ENCODE results near the gene SLC39A11. TPM values are rescaled to one million over a fixed set of nuclear protein-coding genes. Genes with fewer than 3 reads are reported as not detected.

The SLC39A11 gene
- total and polyA plus RNA-seq, 4 donors = 18.9 to 44.9 (median 28.2) TPM

DNA sequence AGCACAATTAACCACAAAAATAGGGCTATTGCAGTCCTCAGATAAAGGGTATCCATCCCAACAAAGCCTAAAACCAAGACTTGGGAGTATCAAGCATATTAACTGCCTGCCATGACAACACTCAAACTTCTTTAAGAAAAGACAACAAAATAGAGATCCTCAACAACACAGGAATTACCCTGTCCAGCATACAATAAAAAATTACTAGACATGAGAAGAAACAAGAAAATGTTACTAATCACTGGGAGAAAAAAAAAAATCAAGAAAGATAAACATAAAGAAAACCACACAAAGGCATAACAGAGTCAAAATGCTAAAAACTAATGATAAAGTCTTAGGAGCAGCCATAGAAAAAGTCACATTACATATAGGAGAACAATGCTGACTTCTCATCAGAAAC, 73.9 kb downstream of the SLC39A11 start:
- Histone ChIP-seq H3K9me3 (ENCODE audit: control insufficient read depth in 4 of 4, low read length in 3 of 4) (peaks cover 0 to 1% (median 0%) of the 10 kb centered on the region in 4 donors), H3K4me1 (ENCODE audit: control insufficient read depth in 4 of 4, insufficient read depth in 4 of 4, low read length in 3 of 4) (no peaks in the 10 kb centered on the region), H3K9ac (ENCODE audit: low read depth in 1 of 2, low read length in 2 of 2) (no peak overlapping the region), H3K27me3 (ENCODE audit: control insufficient read depth in 4 of 4, insufficient read depth in 4 of 4, low read length in 3 of 4) (no peaks in the 10 kb centered on the region), H3K36me3 (ENCODE audit: control insufficient read depth in 4 of 4, insufficient read depth in 3 of 4, low read depth in 1 of 4, low read length in 3 of 4) (peaks cover 0 to 1% (median 0%) of the 10 kb centered on the region in 4 donors), H3K27ac (ENCODE audit: low read depth in 1 of 2, low read length in 2 of 2) (no peak overlapping the region), H3K4me3 (ENCODE audit: low read depth in 1 of 3, low read length in 3 of 3) (no peak overlapping the region)
- no peak for DNase-seq (ENCODE audit: low spot score)
- TF ChIP-seq, protein P1, sequence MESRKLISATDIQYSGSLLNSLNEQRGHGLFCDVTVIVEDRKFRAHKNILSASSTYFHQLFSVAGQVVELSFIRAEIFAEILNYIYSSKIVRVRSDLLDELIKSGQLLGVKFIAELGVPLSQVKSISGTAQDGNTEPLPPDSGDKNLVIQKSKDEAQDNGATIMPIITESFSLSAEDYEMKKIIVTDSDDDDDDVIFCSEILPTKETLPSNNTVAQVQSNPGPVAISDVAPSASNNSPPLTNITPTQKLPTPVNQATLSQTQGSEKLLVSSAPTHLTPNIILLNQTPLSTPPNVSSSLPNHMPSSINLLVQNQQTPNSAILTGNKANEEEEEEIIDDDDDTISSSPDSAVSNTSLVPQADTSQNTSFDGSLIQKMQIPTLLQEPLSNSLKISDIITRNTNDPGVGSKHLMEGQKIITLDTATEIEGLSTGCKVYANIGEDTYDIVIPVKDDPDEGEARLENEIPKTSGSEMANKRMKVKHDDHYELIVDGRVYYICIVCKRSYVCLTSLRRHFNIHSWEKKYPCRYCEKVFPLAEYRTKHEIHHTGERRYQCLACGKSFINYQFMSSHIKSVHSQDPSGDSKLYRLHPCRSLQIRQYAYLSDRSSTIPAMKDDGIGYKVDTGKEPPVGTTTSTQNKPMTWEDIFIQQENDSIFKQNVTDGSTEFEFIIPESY (IDR thresholded peaks at IDR 0.05) = no peak
- TF ChIP-seq HNF4A (conservative IDR thresholded peaks at IDR 0.05) (no peak), GABPA (IDR thresholded peaks at IDR 0.05 in 1 of 2, conservative IDR thresholded peaks at IDR 0.05 in 1 of 2) (no peak), RXRA (IDR thresholded peaks at IDR 0.05) (no peak), FOXA1 (IDR thresholded peaks at IDR 0.05) (no peak), YY1 (IDR thresholded peaks at IDR 0.05) (no peak), NR2F2 (IDR thresholded peaks at IDR 0.05) (no peak), RAD21 (IDR thresholded peaks at IDR 0.05) (no peak), EGR1 (IDR thresholded peaks at IDR 0.05; ENCODE audit: low read depth in 2 of 2) (no peak), SP1 (IDR thresholded peaks at IDR 0.05) (no peak), FOXA2 (IDR thresholded peaks at IDR 0.05) (no peak), HNF4G (IDR thresholded peaks at IDR 0.05) (no peak)
- TF ChIP-seq, protein P2, sequence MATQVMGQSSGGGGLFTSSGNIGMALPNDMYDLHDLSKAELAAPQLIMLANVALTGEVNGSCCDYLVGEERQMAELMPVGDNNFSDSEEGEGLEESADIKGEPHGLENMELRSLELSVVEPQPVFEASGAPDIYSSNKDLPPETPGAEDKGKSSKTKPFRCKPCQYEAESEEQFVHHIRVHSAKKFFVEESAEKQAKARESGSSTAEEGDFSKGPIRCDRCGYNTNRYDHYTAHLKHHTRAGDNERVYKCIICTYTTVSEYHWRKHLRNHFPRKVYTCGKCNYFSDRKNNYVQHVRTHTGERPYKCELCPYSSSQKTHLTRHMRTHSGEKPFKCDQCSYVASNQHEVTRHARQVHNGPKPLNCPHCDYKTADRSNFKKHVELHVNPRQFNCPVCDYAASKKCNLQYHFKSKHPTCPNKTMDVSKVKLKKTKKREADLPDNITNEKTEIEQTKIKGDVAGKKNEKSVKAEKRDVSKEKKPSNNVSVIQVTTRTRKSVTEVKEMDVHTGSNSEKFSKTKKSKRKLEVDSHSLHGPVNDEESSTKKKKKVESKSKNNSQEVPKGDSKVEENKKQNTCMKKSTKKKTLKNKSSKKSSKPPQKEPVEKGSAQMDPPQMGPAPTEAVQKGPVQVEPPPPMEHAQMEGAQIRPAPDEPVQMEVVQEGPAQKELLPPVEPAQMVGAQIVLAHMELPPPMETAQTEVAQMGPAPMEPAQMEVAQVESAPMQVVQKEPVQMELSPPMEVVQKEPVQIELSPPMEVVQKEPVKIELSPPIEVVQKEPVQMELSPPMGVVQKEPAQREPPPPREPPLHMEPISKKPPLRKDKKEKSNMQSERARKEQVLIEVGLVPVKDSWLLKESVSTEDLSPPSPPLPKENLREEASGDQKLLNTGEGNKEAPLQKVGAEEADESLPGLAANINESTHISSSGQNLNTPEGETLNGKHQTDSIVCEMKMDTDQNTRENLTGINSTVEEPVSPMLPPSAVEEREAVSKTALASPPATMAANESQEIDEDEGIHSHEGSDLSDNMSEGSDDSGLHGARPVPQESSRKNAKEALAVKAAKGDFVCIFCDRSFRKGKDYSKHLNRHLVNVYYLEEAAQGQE (IDR thresholded peaks at IDR 0.05) = no peak
- TF ChIP-seq, protein P3, sequence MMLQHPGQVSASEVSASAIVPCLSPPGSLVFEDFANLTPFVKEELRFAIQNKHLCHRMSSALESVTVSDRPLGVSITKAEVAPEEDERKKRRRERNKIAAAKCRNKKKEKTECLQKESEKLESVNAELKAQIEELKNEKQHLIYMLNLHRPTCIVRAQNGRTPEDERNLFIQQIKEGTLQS (IDR thresholded peaks at IDR 0.05) = no peak

DNA sequence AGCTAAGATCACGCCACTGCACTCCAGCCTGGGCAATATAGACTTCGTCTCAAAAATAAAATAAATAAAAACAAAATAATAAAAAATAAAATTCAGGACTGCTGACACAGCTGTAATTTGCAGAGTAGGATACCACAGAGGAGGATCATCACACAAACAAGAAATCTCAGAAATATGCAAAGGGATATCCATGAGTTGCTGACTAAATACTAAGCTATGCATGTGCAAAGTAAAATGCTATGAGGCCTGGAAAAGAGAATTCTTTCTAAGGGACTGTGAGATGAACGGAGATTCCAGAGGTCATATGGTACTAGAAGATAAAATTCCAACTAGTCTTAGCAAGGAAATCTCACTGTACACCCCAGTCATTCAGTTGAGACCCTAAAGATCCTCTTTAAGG, 74.8 kb downstream of the SLC39A11 start:
- Histone ChIP-seq H3K27ac (ENCODE audit: low read depth in 1 of 2, low read length in 2 of 2) (no peak overlapping the region), H3K27me3 (ENCODE audit: control insufficient read depth in 4 of 4, insufficient read depth in 4 of 4, low read length in 3 of 4) (no peaks in the 10 kb centered on the region), H3K4me3 (ENCODE audit: low read depth in 1 of 3, low read length in 3 of 3) (no peak overlapping the region), H3K9ac (ENCODE audit: low read depth in 1 of 2, low read length in 2 of 2) (no peak overlapping the region), H3K9me3 (ENCODE audit: control insufficient read depth in 4 of 4, low read length in 3 of 4) (peaks cover 0 to 1% (median 0%) of the 10 kb centered on the region in 4 donors), H3K36me3 (ENCODE audit: control insufficient read depth in 4 of 4, insufficient read depth in 3 of 4, low read depth in 1 of 4, low read length in 3 of 4) (peaks cover 0 to 1% (median 0%) of the 10 kb centered on the region in 4 donors), H3K4me1 (ENCODE audit: control insufficient read depth in 4 of 4, insufficient read depth in 4 of 4, low read length in 3 of 4) (no peaks in the 10 kb centered on the region)
- 95% methylated on average over 3 of the region's 3 CpGs for WGBS
- no peak for DNase-seq (ENCODE audit: low spot score)
- TF ChIP-seq, protein P4, sequence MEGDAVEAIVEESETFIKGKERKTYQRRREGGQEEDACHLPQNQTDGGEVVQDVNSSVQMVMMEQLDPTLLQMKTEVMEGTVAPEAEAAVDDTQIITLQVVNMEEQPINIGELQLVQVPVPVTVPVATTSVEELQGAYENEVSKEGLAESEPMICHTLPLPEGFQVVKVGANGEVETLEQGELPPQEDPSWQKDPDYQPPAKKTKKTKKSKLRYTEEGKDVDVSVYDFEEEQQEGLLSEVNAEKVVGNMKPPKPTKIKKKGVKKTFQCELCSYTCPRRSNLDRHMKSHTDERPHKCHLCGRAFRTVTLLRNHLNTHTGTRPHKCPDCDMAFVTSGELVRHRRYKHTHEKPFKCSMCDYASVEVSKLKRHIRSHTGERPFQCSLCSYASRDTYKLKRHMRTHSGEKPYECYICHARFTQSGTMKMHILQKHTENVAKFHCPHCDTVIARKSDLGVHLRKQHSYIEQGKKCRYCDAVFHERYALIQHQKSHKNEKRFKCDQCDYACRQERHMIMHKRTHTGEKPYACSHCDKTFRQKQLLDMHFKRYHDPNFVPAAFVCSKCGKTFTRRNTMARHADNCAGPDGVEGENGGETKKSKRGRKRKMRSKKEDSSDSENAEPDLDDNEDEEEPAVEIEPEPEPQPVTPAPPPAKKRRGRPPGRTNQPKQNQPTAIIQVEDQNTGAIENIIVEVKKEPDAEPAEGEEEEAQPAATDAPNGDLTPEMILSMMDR (IDR thresholded peaks at IDR 0.05; ENCODE audit: low read depth, low read length, missing input control) = no peak
- TF ChIP-seq, protein P5, sequence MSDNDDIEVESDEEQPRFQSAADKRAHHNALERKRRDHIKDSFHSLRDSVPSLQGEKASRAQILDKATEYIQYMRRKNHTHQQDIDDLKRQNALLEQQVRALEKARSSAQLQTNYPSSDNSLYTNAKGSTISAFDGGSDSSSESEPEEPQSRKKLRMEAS (IDR thresholded peaks at IDR 0.05) = no peak
- TF ChIP-seq HNF4A (conservative IDR thresholded peaks at IDR 0.05) (no peak), FOXA2 (IDR thresholded peaks at IDR 0.05) (no peak), RXRA (IDR thresholded peaks at IDR 0.05) (no peak), NR2F2 (IDR thresholded peaks at IDR 0.05) (no peak)
- TF ChIP-seq, protein P2 (IDR thresholded peaks at IDR 0.05) = no peak
